Astrocyte (in vitro differentiated cells and primary cell): Measurements from ENCODE around the gene OXER1.

Source experiments
- CTCF ChIP-seq: IDR thresholded peaks from 2 replicates; pipeline ENCODE4 v1.5.1; 2011; ENCODE audit warnings: low read depth, mild to moderate bottlenecking, inconsistent platforms, low read length, moderate library complexity; ENCODE audit not compliant: insufficient read depth
- EZH2 ChIP-seq: IDR thresholded peaks from 2 replicates; pipeline ENCODE4 v1.6.1; 2012; ENCODE audit warnings: mild to moderate bottlenecking, low read length, inconsistent platforms; ENCODE audit not compliant: insufficient read depth

GRCh38 chr2:42733852-42734251 is 30.1 kb downstream of the OXER1 start:
- no peak for TF ChIP-seq CTCF
- no peak for TF ChIP-seq EZH2
